ENCODE measurements around the gene PGLYRP2.

PGLYRP2 gene

DNA sequence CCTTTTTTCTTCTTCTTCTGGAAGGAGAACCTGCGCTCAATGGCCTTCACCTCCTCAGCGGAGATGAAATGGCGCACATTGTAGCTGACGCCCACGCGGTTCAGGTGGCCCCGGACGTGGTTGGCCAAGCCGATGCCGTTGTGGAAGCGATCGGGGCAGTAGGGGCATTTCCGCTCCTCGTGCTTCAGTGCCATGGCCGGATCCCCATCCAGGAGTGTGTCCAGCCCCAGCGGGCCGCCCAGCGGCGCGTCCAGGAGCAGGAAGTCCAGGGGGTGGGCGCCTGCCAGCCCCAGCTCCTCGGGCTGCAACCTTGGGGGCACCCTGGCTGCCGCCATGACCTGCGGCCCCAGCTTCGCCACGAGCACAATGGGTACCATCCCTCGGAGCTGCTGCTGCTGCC lies 40.7 kb downstream of the PGLYRP2 start:
- no peak for DNase-seq

DNA sequence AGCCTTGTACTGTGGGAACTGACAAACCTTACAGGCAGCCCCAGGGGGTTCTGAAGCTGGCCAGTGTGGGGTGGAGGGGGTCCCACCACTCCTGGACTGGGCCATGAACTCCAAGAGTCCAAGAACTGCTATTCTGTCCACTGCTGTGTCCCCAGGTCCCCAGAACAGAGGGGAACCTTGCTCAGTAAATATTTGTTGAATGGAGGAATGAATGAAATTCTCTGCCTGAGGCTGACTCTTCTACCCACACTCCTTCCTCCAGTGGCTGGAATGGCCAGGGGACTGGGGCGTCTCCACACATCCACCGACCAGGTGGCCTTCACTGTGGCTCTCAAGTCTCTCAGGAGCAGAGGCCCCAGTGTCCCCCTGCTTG lies 41.2 kb downstream of the PGLYRP2 start:
- DNase-seq, result no peak

DNA sequence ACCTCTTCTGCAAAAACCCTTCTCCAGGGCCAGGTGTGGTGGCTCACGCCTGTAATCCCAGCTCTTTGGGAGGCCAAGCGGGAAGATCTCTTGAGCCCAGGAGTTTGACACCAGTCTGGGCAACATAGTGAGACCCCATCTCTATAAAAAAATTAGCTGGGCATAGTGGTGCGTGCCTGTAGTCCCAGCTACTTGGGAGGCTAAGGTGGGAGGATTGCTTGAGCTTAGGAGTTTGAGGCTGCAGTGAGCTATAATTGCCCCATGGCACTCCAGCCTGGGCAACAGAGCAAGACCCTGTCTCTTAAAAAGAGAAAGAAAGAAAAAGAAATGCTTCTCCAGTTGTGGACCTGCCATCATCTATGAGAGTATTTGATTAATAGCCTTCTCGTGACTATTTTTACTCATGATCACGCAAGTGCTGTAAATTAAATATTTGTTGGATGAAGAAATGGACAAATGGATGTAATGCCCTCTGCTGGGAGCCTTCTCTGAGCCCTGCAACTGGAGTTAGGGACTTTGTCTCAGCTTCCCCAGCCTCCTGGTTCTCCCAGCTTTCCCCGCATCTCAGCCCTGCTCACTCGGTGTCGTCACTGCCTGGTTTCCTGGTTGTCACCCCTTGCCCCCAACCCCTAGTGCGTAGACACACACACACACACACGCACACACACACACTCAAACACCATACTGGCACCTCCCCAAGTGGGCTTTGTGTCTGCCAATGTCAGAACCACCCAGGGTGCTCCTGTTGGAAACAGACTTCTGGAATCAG lies 41.8 kb downstream of the PGLYRP2 start:
- no peak for DNase-seq

DNA sequence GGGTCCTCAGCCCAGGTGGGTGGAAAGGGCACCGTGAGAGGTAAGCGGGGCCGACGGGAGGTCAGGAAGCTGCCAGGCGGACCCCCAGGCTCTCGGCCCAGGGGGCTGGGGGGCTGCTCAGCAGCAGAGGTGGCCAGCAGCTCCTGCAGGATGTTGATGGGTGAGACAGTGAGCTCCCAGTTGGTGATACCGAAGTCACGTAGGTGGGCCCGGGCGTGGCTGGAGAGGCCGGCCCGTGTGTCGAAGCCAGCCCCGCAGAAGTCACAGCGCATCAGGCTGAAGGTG lies 42.5 kb downstream of the PGLYRP2 start:
- no peak for DNase-seq

DNA sequence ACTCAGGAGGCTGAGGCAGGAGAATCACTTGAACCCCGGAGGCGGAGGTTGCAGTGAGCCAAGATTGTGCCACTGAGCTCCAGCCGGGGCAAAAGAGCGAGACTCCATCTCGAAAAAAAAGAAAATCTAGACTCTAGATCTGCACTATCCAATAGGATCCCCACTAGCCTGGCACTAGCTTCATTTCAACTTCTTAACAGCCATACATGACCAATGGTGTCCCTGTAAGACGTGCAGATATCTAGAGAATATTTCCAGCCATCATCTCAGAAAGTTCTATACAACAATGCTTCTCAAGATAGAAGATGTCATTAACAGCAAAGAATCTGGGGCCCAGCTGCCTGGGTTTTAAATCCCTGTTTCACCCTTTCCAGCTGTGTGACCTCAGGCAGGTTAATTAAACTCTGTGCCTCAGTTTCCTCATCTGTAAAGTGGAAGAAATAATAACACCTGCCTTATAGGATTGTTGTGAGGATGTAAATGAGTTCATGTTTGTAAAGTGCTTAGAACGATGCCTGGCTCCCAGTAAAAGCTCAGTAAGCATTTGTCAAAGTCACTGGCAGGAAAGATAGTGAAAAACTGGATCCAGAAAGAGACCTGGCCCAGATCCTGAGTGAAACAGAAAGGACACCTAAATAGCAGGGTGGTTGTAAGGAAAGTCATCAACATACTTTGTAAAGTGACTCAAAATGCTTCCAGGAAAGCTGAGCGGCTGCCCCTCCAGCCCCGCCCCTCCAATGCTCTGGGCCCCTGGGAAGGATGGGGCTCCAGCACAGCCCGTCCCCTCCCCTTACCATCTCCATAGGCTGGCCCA lies 43.1 kb downstream of the PGLYRP2 start:
- no peak for DNase-seq

DNA sequence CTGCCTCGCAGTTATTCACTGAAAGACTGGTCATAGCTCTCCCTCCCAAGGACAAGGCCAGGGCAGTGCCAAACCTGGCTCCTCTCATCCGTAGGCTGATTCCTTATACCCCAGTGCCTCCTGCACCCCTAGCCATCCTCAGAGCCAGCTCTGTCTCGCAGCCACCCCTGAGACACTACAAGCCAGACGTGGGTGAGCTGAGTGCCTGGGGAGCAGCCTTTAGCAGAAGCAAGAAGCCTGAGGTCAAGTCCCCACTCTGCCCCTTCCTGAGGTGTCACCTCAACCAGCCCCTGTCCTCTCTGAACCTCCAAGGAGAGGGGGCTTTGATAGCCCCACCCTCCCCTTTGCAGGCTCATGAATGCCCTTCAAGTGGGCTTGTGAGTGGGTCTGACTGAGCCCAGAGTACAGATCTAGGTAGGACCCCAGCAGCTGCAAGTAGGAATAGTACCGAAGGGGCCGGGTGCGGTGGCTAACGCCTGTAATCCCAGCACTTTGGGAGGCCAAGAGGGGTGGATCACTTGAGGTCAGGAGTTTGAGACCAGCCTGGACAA lies 45.7 kb downstream of the PGLYRP2 start:
- DNase-seq, result no peak

DNA sequence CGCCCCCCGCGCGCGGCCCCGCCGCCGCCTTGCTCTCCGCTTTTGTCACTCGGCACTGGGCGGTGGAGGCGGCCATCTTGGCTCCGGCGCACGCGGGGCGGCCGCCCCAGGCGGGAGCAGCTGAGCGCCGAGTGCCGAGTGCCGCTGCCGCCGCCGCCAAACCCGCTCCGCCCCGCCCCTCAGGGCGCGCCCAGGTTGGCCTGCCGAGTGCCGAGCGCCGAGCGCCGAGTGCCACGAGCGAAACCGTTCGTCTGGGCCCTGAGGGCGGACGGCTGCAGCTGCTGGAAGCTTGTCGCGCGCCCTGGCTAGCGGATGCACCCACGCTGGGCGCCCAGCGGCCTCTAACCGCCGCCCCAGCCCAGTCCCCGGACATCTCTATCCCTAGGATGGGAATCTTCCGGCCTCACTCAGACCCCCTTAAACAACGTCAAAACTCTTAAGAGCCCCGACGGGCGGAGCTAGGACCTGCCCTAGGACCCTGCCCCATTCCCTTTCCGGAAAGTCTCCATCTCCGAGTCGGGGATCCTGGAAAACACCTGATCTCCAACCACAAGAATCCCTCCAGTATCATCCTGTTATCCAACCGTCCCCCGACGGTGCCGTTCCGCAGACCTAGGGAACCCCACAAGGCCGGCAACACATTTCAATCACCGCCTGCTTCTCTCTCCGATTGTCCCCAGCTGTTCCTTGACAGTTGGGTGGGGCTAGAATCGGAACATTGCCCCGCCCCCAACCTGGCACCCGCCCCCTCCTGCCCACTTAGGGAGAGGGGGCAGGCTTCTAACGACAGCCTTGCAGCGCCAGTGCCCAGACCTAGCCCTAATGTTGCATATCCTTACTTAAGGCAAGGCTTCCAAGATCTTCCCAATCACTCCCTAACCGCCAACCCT lies 46.4 kb downstream of the PGLYRP2 start:
- peak; percentile 95 for DNase-seq

DNA sequence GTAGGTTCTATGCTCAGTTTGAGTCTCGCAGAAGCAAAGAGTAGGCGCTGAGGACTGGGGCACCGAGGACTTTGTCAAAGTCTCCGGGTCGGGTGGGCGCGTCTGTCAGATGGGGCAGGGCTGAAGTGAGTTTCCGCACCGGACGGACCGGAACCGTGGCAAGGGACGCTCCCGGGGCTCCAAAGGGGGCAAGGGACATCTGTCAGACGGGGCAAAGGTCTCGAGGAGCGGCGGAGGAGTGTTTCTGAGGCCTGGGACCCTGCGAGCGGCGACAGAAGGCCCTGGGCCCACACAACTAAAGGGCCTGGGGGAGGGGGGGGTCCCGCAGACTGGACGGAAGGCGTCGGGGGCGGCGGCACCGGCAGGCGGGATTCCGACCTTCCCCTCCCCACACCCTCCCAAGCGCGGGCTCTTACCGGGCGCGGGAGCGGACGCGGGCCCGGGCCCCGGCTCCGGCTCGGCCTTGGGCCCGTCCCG lies 47.2 kb downstream of the PGLYRP2 start:
- DNase-seq, result peak; percentile 29

DNA sequence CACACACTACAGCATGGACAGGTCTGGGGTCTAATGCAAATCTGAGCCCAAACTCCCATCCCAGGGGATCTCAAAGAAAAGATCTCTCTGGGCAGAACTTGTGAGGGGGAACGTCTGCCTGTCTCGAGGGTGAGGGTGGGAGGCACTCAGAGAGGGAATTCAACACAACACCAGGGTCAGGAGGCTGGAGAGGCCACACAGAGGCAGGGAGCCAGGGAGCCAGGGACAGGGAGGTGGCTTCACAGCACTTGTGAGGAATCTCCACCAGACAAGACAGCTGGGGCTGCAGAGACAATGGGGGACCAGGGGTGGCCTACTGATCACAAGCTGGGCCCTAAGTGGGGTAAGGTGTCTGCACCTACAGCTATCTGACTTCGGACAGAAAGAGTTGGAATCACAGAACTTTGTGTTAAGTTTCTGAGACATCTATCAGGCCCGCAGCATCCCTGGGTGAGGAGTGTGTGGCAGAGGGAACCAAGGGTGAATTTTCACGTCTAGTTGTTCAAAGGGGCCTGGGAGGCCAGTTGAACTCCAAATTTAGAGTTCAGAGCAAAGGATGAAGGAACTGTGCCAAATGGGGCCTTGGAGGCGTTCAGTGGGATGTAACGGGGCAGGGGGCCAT lies 47.8 kb downstream of the PGLYRP2 start:
- no peak for DNase-seq

DNA sequence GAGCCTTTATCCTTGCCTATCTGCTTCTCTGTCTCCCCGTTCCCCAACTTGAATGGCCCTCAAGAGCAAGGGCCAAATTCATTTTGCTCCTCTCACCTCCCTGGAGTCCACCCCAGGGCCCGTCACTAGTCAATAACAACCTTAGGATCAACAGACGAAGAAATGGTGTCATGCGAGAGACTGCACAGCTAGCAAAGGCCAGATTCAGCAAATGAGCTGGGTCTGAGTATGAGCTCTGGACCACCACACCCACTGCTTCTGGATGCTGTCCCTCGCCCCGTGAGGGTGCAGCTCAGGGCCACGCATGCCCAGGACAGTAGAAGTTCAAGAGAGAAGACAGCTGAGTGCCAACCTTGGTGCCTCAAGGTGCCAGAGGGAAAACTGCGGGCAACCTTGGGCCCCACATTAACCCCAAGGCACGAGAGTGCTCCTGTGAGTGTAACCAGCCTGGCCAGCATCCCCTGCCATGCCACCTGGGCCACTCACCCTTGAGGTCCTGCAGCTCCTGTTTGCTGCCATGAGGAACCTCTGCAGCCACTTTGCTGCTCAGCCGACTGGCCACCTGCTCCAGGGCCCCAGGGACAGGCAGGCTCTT lies 48.7 kb downstream of the PGLYRP2 start:
- DNase-seq, result no peak

DNA sequence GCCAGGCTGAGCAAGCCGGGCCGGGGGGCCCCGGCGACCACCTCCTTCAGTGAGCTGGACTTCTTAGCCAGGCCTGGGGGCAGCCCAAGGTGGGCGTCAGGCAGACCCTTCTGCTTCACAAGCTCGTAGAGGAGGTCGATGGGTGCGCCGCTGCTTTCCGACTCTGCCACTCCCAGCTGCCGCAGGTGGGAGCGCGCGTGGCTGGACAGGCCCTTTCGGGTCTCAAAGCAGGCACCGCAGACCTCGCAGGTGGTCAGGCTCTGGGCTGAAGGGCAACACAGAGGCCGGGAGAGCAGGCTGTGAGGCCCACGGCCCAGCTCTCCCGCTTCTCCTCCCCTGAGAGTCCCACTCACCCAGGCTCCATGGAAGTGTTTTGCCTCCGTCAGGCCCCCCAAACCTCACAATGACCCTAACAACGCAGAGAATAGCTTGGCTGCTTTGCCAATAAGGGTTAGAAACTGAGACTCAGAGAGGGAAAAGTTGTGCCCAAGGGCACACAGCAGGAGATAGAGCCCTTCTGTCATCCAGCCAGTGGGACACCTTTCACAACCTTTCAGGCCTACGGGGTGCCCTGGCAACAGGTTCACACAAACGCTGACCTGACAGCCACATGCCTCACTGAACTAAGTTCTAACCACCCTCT lies 49.4 kb downstream of the PGLYRP2 start:
- DNase-seq, result no peak

DNA sequence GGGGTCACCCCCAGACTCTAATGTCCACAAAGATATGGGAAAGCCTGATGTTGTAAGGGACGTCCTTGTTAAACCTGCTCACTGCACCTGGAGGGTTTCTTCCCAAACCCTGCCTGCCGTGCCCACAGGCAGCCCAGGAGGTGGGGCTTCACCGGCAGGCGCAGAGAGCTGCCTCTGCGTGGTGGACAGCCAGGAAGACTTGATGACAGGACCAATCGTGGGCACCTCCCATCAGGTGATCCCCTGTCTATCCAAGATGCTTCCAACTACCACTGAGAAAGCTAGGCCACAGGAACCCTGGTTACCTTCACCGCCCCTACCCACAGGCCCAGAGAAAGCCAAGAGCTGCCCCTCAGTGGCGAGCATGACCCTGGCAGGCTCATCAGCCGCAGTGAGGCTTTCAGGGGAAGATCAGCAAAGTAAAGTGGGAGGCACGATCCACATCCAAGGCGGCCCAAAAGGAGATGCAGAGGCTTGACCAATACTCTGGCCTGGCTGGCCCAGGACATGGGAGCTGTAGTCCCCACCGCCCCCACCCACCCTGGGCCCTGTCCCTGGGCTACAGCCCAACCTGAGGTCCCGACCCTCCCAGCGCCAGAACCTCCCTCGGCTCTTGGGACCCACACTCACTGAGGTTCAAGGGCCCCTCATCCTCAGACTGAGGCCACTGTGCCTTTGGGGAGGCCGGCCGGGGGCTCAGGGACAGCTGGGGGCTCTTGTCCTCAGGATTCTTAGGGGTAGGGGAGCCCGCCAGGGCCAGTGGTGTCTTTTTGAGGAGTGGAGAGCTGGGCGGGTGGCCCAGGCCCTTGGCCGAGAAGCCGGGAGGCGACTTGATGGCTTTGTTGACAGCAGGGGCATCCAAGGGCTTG lies 50.1 kb downstream of the PGLYRP2 start:
- no peak for DNase-seq

DNA sequence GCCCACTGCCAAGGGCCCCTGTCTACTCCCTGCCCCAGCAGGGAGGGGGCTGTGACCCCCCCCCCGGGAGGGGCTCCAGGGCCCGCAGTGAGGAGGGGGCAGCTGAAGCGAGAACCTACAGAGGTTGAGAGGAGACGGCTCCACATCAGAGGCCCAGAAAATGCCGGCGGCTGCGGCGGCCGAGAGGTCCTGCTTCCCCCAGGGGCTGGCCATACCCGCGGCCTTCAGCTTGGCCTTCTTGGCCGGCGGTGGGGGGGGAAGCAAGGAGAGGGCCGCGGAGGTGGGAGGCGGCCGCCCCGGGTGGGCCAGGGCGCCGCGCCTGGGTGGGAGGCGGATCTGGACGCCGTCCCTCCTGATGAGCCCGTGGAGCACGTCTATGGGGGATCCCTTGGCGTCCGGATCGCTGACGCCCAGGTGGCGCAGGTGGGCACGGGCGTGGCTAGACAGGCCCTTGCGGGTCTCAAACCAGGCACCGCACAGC lies 51.3 kb downstream of the PGLYRP2 start:
- no peak for DNase-seq

DNA sequence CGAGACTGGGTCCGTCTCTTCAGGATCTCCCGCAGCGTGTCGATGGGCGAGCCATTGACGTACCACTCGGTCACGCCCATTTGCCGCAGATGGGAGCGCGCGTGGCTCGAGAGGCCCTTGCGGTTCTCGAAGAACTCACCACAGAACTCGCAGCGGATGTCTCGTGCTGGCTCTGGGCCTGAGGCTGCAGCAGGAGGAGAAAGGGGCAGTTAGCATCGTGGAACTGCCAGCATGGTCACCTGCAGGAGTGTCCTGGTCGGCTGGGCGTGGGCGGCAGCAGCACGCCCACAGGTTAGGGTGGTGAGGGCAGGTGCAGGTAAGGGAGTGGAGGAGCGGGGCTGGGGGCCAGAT lies 52.0 kb downstream of the PGLYRP2 start:
- no peak for DNase-seq

DNA sequence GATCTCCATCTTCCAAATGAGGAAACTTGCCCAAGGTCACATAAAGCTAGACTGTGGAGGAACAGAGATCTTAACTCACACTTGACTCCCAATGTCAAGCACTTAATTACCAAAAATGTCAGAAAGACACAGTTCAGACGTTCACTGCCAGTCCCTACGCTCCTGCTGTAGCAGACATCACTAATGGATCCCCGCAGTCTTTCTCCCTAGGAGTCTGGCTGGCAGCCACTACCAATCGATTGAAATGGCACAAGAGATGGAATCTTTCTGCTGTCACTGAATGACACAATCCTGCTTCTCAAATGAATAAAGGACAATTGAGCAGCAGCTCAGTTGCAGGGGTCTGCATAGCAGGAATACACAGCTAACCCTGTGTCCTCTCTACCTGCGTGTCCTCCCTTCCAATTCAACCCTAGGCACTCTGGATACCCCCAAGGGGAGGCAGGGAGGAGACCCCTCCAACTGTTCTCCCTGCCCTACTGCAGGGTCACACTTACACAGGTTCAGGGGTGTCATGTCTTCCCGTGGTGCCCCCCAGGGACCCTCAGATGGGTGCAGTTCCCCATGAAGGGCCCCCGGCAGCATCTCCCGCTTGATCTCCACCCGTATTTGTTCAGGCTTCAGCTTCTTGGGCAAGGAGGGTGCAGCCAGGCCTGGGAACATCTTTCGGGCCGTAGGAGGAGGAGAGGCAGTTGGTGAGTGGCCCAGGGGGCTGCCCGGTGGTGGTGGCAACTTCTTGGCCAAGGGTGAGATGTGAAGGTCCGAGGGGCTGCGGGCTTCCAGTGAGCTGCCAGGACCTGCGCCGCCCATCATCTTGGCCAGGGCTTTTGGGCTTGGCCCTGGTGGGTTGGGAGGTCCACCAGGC lies 52.6 kb downstream of the PGLYRP2 start:
- no peak for DNase-seq

DNA sequence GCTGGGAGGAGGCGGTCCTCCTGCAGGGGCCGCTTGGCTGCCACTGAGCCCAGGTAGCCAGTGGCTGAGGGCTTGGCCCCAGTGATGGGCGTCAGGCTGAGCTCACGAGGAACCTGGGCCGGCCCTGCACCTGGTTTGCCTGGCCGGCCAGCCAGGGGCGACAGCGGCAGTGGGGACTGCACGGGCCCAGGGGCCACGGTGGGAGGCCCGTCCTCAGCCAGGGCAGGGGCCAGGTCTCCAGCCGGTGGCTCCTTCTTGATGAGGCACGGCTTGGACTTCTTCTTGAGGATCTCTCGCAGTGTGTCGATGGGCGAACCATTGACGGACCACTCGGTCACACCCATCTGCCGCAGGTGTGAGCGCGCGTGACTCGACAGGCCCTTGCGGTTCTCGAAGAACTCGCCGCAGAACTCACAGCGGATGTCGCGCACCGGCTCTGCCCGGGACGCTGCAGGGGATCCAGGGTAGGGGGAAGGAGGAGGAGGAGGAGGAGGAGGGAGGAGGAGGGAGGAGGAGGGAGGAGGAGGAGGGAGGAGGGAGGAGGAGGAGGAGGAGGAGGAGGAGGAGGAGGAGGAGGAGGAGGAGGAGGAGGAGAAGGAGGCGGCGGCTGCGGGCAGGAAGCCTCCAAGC lies 53.9 kb downstream of the PGLYRP2 start:
- DNase-seq, result no peak

DNA sequence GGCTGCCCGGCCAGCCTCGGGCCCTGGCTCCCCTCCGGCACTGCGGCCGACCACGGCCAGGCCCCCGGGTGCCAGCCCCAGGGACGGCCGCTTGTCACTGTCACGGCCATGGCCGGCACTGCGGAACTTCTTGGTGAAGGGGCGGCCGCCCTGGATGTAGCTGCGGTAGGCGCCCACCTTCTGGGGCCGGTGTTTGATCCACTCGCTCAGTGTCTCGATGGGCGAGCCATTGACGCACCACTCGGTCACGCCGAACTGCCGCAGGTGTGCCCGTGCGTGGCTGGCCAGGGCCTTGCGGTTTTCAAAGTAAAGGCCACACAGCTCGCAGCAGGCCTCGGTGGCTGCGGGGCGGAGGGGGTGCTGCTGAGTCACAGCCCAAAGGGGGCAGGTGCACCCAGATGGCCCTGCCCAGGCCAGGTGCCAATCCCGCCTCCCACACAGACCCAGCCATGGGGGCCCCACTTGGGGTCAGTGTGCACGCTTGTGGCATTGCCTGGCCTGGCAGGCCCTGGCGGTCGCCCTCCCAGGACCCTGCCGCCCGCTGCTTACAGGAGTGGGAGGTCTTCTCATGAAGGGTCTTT lies 54.5 kb downstream of the PGLYRP2 start:
- no peak for DNase-seq

DNA sequence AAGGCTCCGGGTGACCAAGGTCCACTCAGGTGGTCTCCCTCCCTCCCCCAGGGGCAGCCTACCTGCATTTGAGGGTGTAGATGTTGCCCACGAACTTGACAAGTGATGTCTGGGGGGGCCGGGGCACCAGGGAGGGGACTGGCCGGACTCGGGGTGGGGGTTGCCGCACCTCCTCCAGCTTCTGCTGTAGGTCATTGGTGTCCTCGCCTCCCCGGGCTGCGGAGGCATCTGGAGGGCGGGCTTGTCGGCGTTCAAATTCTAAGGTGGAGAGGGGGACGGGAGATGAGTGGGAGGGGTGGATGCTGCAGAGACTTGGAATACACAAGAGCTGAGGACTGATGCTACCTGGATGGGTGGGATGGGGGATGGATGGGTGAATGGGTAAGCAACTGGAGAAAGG lies 55.2 kb downstream of the PGLYRP2 start:
- no peak for DNase-seq

DNA sequence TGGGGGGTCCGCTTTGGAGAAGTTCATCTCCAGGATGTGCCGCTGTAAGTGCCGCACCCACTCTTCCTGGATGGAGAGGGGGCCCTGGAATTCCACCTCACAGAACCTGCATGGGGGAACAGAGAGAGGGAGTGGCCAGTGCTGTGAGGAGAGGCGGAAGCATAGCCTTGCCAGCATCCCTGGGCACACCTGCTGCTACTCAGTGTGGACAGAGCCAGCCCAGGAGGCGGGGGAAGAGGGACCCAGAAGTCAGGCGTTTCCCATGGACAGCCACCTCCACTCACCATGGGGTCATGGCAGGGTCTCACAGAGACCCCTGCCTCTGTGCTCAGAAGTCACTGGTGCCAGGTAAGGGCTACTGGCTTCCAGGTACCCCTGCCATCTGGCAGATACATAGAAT lies 56.2 kb downstream of the PGLYRP2 start:
- DNase-seq, result no peak

Measured in CD4-positive, alpha-beta T cell treated with Interleukin-6 for 4 hours (primary cell).